Liver (tissue), 3 donors: ENCODE measurements around the gene CACNA2D1.

ENCODE experiments used
- EGR1 ChIP-seq, 2 donors: IDR thresholded peaks; 2 replicates each; pipeline ENCODE4 v1.6.1; 2016 to 2018; ENCODE audit warnings: antibody characterized with exemption in 2 of 2, low read depth in 2 of 2
- GABPA ChIP-seq, 2 donors: IDR thresholded peaks in 1 of 2; conservative IDR thresholded peaks in 1 of 2; 2 replicates each; pipeline ENCODE4 v1.6.1; 2016; ENCODE audit warnings: antibody characterized with exemption in 2 of 2, mild to moderate bottlenecking in 1 of 2, moderate library complexity in 1 of 2
- JUND ChIP-seq, 2 donors: IDR thresholded peaks; 2 replicates each; pipeline ENCODE4 v1.6.1; 2016; ENCODE audit warnings: antibody characterized with exemption in 2 of 2
- RXRA ChIP-seq, 2 donors: IDR thresholded peaks; 2 replicates each; pipeline ENCODE4 v1.6.1; 2017 to 2018; ENCODE audit warnings: antibody characterized with exemption in 2 of 2, mild to moderate bottlenecking in 1 of 2
- TAF1 ChIP-seq: conservative IDR thresholded peaks from 2 replicates; pipeline ENCODE4 v1.6.1; 2016; ENCODE audit warnings: antibody characterized with exemption, mild to moderate bottlenecking
- YY1 ChIP-seq: IDR thresholded peaks from 2 replicates; pipeline ENCODE4 v1.6.1; 2016; ENCODE audit warnings: antibody characterized with exemption, mild to moderate bottlenecking
- TF ChIP-seq, protein P1 (sequence below): fragments of 150-350 bp; IDR thresholded peaks from 2 replicates; pipeline ENCODE4 v1.5.1; 2017; ENCODE audit warnings: improper control_type of control experiment, low read depth, low read length; ENCODE audit not compliant: missing input control
- TF ChIP-seq, protein P2 (sequence below): IDR thresholded peaks from 2 replicates; pipeline ENCODE4 v1.6.1; 2016; ENCODE audit warnings: antibody characterized with exemption, mild to moderate bottlenecking
- TF ChIP-seq, protein P3 (sequence below): IDR thresholded peaks from 2 replicates; pipeline ENCODE4 v1.6.1; 2016; ENCODE audit warnings: antibody characterized with exemption
- donor health status: healthy.
- donor health status: healthy.

DNA sequence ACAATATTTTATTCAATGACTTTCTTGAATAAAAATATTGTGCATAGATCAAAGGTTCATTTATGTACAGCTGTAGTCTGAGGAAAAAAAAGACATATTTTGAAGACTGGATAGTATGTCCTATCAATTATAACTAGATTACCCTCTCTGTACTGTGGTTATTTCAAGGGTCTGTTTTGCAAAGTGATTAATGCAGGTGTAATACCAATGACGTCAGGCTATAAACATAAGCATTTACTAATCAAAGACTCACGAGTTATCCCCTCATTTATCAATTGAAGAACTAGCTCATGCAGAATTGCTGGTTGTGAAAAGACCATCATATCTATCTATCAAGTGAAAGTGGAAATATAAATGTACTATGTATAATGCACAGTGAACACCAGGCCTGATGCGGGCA lies 460.2 kb downstream of the CACNA2D1 start:
- TF ChIP-seq, protein P1, sequence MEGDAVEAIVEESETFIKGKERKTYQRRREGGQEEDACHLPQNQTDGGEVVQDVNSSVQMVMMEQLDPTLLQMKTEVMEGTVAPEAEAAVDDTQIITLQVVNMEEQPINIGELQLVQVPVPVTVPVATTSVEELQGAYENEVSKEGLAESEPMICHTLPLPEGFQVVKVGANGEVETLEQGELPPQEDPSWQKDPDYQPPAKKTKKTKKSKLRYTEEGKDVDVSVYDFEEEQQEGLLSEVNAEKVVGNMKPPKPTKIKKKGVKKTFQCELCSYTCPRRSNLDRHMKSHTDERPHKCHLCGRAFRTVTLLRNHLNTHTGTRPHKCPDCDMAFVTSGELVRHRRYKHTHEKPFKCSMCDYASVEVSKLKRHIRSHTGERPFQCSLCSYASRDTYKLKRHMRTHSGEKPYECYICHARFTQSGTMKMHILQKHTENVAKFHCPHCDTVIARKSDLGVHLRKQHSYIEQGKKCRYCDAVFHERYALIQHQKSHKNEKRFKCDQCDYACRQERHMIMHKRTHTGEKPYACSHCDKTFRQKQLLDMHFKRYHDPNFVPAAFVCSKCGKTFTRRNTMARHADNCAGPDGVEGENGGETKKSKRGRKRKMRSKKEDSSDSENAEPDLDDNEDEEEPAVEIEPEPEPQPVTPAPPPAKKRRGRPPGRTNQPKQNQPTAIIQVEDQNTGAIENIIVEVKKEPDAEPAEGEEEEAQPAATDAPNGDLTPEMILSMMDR: no peak
- TF ChIP-seq, protein P2, sequence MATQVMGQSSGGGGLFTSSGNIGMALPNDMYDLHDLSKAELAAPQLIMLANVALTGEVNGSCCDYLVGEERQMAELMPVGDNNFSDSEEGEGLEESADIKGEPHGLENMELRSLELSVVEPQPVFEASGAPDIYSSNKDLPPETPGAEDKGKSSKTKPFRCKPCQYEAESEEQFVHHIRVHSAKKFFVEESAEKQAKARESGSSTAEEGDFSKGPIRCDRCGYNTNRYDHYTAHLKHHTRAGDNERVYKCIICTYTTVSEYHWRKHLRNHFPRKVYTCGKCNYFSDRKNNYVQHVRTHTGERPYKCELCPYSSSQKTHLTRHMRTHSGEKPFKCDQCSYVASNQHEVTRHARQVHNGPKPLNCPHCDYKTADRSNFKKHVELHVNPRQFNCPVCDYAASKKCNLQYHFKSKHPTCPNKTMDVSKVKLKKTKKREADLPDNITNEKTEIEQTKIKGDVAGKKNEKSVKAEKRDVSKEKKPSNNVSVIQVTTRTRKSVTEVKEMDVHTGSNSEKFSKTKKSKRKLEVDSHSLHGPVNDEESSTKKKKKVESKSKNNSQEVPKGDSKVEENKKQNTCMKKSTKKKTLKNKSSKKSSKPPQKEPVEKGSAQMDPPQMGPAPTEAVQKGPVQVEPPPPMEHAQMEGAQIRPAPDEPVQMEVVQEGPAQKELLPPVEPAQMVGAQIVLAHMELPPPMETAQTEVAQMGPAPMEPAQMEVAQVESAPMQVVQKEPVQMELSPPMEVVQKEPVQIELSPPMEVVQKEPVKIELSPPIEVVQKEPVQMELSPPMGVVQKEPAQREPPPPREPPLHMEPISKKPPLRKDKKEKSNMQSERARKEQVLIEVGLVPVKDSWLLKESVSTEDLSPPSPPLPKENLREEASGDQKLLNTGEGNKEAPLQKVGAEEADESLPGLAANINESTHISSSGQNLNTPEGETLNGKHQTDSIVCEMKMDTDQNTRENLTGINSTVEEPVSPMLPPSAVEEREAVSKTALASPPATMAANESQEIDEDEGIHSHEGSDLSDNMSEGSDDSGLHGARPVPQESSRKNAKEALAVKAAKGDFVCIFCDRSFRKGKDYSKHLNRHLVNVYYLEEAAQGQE: no peak
- TF ChIP-seq JUND (IDR thresholded peaks at IDR 0.05) (no peak), GABPA (IDR thresholded peaks at IDR 0.05 in 1 of 2, conservative IDR thresholded peaks at IDR 0.05 in 1 of 2) (no peak), EGR1 (IDR thresholded peaks at IDR 0.05; ENCODE audit: low read depth in 2 of 2) (no peak), YY1 (no peak), RXRA (IDR thresholded peaks at IDR 0.05) (no peak), TAF1 (no peak)
- TF ChIP-seq, protein P3, sequence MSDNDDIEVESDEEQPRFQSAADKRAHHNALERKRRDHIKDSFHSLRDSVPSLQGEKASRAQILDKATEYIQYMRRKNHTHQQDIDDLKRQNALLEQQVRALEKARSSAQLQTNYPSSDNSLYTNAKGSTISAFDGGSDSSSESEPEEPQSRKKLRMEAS: no peak
